Measurements from ENCODE around the gene SOHLH1. TPM values are rescaled to one million over a fixed set of nuclear protein-coding genes. Genes with fewer than 3 reads are reported as not detected.

Gene SOHLH1
- polyA plus RNA-seq, 3 donors = not detected

GRCh38 chr9:135705376-135705775 is 6.1 kb upstream of the SOHLH1 start:
- no peak for DNase-seq (ENCODE audit: low read depth in 3 of 3, low spot score in 2 of 3)

GRCh38 chr9:135704483-135704882 is 5.2 kb upstream of the SOHLH1 start:
- DNase-seq (ENCODE audit: low read depth in 3 of 3, low spot score in 2 of 3) = no peak

GRCh38 chr9:135703726-135704125 is 4.4 kb upstream of the SOHLH1 start:
- DNase-seq (ENCODE audit: low read depth in 3 of 3, low spot score in 2 of 3) = no peak

GRCh38 chr9:135701959-135702721 is 2.9 kb upstream of the SOHLH1 start, which contains the start of gene KCNT1:
Gene KCNT1, plus strand, starts transcription at chr9:135702185. Its CDS starts 74 bp downstream, at chr9:135702259.
- peak; percentile 18 to 47 (median 36) for DNase-seq (ENCODE audit: low read depth in 3 of 3, low spot score in 2 of 3)

GRCh38 chr9:135701067-135701958 is 2.0 kb upstream of the SOHLH1 start:
- DNase-seq (ENCODE audit: low read depth in 3 of 3, low spot score in 2 of 3) = no peak

- DNase-seq (ENCODE audit: low read depth in 3 of 3, low spot score in 2 of 3) = no peak
Observed at GRCh38 chr9:135700525-135700924, 1.2 kb upstream of the SOHLH1 start.

GRCh38 chr9:135698767-135699166 is 514 bp downstream of the SOHLH1 start:
- no peak for DNase-seq (ENCODE audit: low read depth in 3 of 3, low spot score in 2 of 3)

GRCh38 chr9:135698236-135698635 is 1.0 kb downstream of the SOHLH1 start:
- DNase-seq (ENCODE audit: low read depth in 3 of 3, low spot score in 2 of 3) = no peak

GRCh38 chr9:135697226-135697625 is 2.1 kb downstream of the SOHLH1 start:
- no peak for DNase-seq (ENCODE audit: low read depth in 3 of 3, low spot score in 2 of 3)

- DNase-seq (ENCODE audit: low read depth in 3 of 3, low spot score in 2 of 3) = no peak
Observed at GRCh38 chr9:135696446-135696845, 2.8 kb downstream of the SOHLH1 start.

GRCh38 chr9:135695642-135696041 is 3.6 kb downstream of the SOHLH1 start:
- no peak for DNase-seq (ENCODE audit: low read depth in 3 of 3, low spot score in 2 of 3)

GRCh38 chr9:135695036-135695435 is 4.2 kb downstream of the SOHLH1 start:
- DNase-seq (ENCODE audit: low read depth in 3 of 3, low spot score in 2 of 3) = no peak

GRCh38 chr9:135694414-135694813 is 4.9 kb downstream of the SOHLH1 start:
- DNase-seq (ENCODE audit: low read depth in 3 of 3, low spot score in 2 of 3) = no peak

GRCh38 chr9:135693771-135694170 is 5.5 kb downstream of the SOHLH1 start:
- DNase-seq (ENCODE audit: low read depth in 3 of 3, low spot score in 2 of 3) = no peak

GRCh38 chr9:135693265-135693664 is 6.0 kb downstream of the SOHLH1 start:
- DNase-seq (ENCODE audit: low read depth in 3 of 3, low spot score in 2 of 3) = no peak

GRCh38 chr9:135692410-135692809 is 6.9 kb downstream of the SOHLH1 start:
- no peak for DNase-seq (ENCODE audit: low read depth in 3 of 3, low spot score in 2 of 3)

GRCh38 chr9:135690836-135691570 is 8.3 kb downstream of the SOHLH1 start:
- no peak for DNase-seq (ENCODE audit: low read depth in 3 of 3, low spot score in 2 of 3)

GRCh38 chr9:135689011-135689410 is 10.3 kb downstream of the SOHLH1 start:
- DNase-seq (ENCODE audit: low read depth in 3 of 3, low spot score in 2 of 3) = no peak

- no peak for DNase-seq (ENCODE audit: low read depth in 3 of 3, low spot score in 2 of 3)
Observed at GRCh38 chr9:135687216-135687615, 12.1 kb downstream of the SOHLH1 start.

- DNase-seq (ENCODE audit: low read depth in 3 of 3, low spot score in 2 of 3) = no peak
Observed at GRCh38 chr9:135684691-135685090, 14.6 kb downstream of the SOHLH1 start.
